ENCODE data around the gene EEF1G. TPM values are rescaled to one million over a fixed set of nuclear protein-coding genes. Genes with fewer than 3 reads are reported as not detected.

The EEF1G gene
- total and polyA plus RNA-seq, 9 of the 15 experiments (the other 6 are each of a cell fraction or from before 2014, with no cell fraction given): 985 to 2,349 (median 2,035) TPM

GRCh38 chr11:62621567-62622470 is 48.1 kb upstream of the EEF1G start, which contains the start of gene B3GAT3 (continued):
- TF ChIP-seq ATF6 (CRISPR knock-in tag; IDR thresholded peaks at IDR 0.05): peak; percentile 37; the same call in 1 of the 2 replicates
- peak; percentile 10; the same call in 1 of the 2 replicates for TF ChIP-seq ZBTB33 (CRISPR knock-in tag; IDR thresholded peaks at IDR 0.05)
- no peak for TF ChIP-seq NR2F6 (CRISPR knock-in tag; IDR thresholded peaks at IDR 0.05)
- no peak for TF ChIP-seq NFE2 (IDR thresholded peaks at IDR 0.05; ENCODE audit: low read depth)
- TF ChIP-seq SMARCA4 (IDR thresholded peaks at IDR 0.05): peak; percentile 35; the same call in 1 of the 2 replicates
- TF ChIP-seq MEIS2 (IDR thresholded peaks at IDR 0.05; ENCODE audit: partially characterized antibody): no peak
- TF ChIP-seq KDM4B (IDR thresholded peaks at IDR 0.05; ENCODE audit: borderline replicate concordance in 2 of 2, low read depth in 1 of 2): peak in 1 of 2 experiments; percentile 90; a peak in 1 of 4 replicates
- TF ChIP-seq ZNF134 (CRISPR knock-in tag; conservative IDR thresholded peaks at IDR 0.05): 0 out of 2 replicates have a peak, but pooled peaks have one; percentile 11
- no peak for TF ChIP-seq RBM25 (IDR thresholded peaks at IDR 0.05; ENCODE audit: low read depth, low read length, severe bottlenecking)
- TF ChIP-seq ZBTB2 (IDR thresholded peaks at IDR 0.05): 0 out of 2 replicates have a peak, but pooled peaks have one; percentile 64
- TF ChIP-seq HLTF (IDR thresholded peaks at IDR 0.05): no peak
- peak; percentile 93 for TF ChIP-seq E2F6 (IDR thresholded peaks at IDR 0.05; ENCODE audit: borderline replicate concordance in 1 of 2, extremely low read depth in 1 of 2, insufficient read depth in 1 of 2, insufficient read length in 1 of 2, low read depth in 1 of 2, low read length in 1 of 2, poor library complexity in 1 of 2, severe bottlenecking in 1 of 2)
- no peak for TF ChIP-seq KAT7 (CRISPR knock-in tag; IDR thresholded peaks at IDR 0.05; ENCODE audit: borderline replicate concordance)
- no peak for TF ChIP-seq TCFL5 (CRISPR knock-in tag; conservative IDR thresholded peaks at IDR 0.05)
- 0 out of 2 replicates have a peak, but pooled peaks have one; percentile 37 for TF ChIP-seq THRAP3 (IDR thresholded peaks at IDR 0.05; ENCODE audit: borderline replicate concordance)
- TF ChIP-seq BRD4 (IDR thresholded peaks at IDR 0.05): no peak
- peak; percentile 57; the same call in 1 of the 2 replicates for TF ChIP-seq PML (IDR thresholded peaks at IDR 0.05; ENCODE audit: low read length)
- no peak for TF ChIP-seq CBX1 (IDR thresholded peaks at IDR 0.05; ENCODE audit: low read depth)
- TF ChIP-seq USF1 (CRISPR knock-in tag; IDR thresholded peaks at IDR 0.05): peak; percentile 90

All from K562 (cell line).